K562 (cell line): ENCODE measurements around the gene VEGFA. TPM values are rescaled to one million over a fixed set of nuclear protein-coding genes. Genes with fewer than 3 reads are reported as not detected.

ENCODE experiments used
- ATAC-seq: fragments of 200-7000 bp; cut with Tn5 transposase; 3 replicates; pipeline ENCODE4 v1.9.1; 2020; ENCODE audit warnings: moderate library complexity
- BruUV-seq: library from RNA; stranded (reverse); fragments of 400-500 nt; replicated peaks from 2 replicates; lab custom pipeline; 2021; lab: Mats Ljungman, UMichigan
- CTCF ChIA-PET: fragments of 300-600 bp; formaldehyde crosslinking; extraction: SDS; loops from one replicate; lab custom pipeline; 2021; ENCODE audit warnings: low intra/inter-chr PET ratio; lab: Yijun Ruan, JAX
- POLR2A ChIA-PET: fragments of 300-600, 350-650 bp; sonication (Branson Sonifier 250); formaldehyde crosslinking; extraction: SDS; loops from one replicate; lab custom pipeline; 2021; ENCODE audit warnings: antibody characterized with exemption, inconsistent platforms; lab: Yijun Ruan, JAX
- DNase-seq, 4 experiments: peaks; one replicate each; pipeline versions ENCODE4 v3.0.0 to v3.0.0-alpha.2; 2011 to 2018; ENCODE audit warnings: low spot score in 3 of 4, mixed read lengths in 3 of 4; ENCODE audit errors: extremely low read depth in 1 of 4
- FAIRE-seq: peaks from 2 replicates; lab custom pipeline; 2011; peaks lifted over from hg19 to GRCh38; lab: Jason Lieb, UNC
- H2AFZ ChIP-seq: 2 replicates; pipeline ENCODE4 v1.6.0; 2011; ENCODE audit warnings: low read depth, low read length, control low read depth, inconsistent platforms
- H3K27ac ChIP-seq: fragments of 200-600 bp; 3 replicates; pipeline ENCODE4 v1.8.0; 2011; ENCODE audit warnings: low read depth, mild to moderate bottlenecking, control low read depth, inconsistent platforms, low read length, moderate library complexity, mixed read lengths; ENCODE audit errors: extremely low read depth
- H3K27me3 ChIP-seq, 2 experiments: fragments of 300-600 bp in 1 of 2; 2 replicates in 1 of 2; 3 replicates in 1 of 2; pipeline versions ENCODE4 v1.6.0 to v1.8.0; 2011; ENCODE audit warnings: inconsistent platforms in 2 of 2, low read length in 2 of 2, mild to moderate bottlenecking in 1 of 2, mixed read lengths in 1 of 2, moderate library complexity in 1 of 2; ENCODE audit not compliant: control insufficient read depth in 2 of 2, insufficient read depth in 2 of 2
- H3K36me3 ChIP-seq: fragments of 300-600 bp; 3 replicates; pipeline ENCODE4 v1.8.0; 2011; ENCODE audit warnings: mild to moderate bottlenecking, low read length, inconsistent platforms; ENCODE audit not compliant: control insufficient read depth, insufficient read depth
- H3K4me1 ChIP-seq, 2 experiments: fragments of 200-600 bp in 1 of 2; replicated peaks in 1 of 2; 2 replicates in 1 of 2; 3 replicates in 1 of 2; pipeline versions ENCODE4 v1.5.1 to v1.8.0; 2011; ENCODE audit warnings: inconsistent platforms in 2 of 2, low read length in 2 of 2, mild to moderate bottlenecking in 1 of 2, mixed read lengths in 1 of 2, moderate library complexity in 1 of 2; ENCODE audit not compliant: control insufficient read depth in 2 of 2, insufficient read depth in 2 of 2
- H3K4me2 ChIP-seq: 2 replicates; pipeline ENCODE4 v1.6.1; 2011; ENCODE audit warnings: low read length, control low read depth, inconsistent platforms, mixed read lengths; ENCODE audit not compliant: insufficient read depth
- H3K4me3 ChIP-seq: fragments of 200-600 bp; sonication (generic), shearing (Covaris generic); 2 replicates; pipeline ENCODE4 v1.5.1; 2016; ENCODE audit warnings: control low read depth, inconsistent platforms
- H3K79me2 ChIP-seq: fragments of 200-600 bp; 3 replicates; pipeline ENCODE4 v1.8.0; 2011; ENCODE audit warnings: low read length, inconsistent platforms; ENCODE audit not compliant: control insufficient read depth, insufficient read depth
- H3K9ac ChIP-seq, 2 experiments: 2 replicates each; pipeline versions ENCODE4 v1.6.0 to v1.6.1; 2011; ENCODE audit warnings: low read depth in 2 of 2, low read length in 2 of 2, control low read depth in 1 of 2, inconsistent platforms in 1 of 2, mild to moderate bottlenecking in 1 of 2, mixed read lengths in 1 of 2; ENCODE audit not compliant: insufficient read depth in 1 of 2
- H3K9me1 ChIP-seq: one replicate; pipeline ENCODE4 v1.6.0; 2011; ENCODE audit warnings: inconsistent platforms, mild to moderate bottlenecking, low read length, moderate library complexity; ENCODE audit not compliant: control insufficient read depth, insufficient read depth
- H3K9me3 ChIP-seq: replicated peaks from 2 replicates; pipeline ENCODE4 v1.5.1; 2011; ENCODE audit warnings: low read depth, low read length, inconsistent platforms; ENCODE audit not compliant: control insufficient read depth, insufficient read depth
- H4K20me1 ChIP-seq: replicated peaks from 2 replicates; pipeline ENCODE4 v1.6.1; 2011; ENCODE audit warnings: low read length, inconsistent platforms, mixed read lengths; ENCODE audit not compliant: control insufficient read depth, insufficient read depth
- CBX8 ChIP-seq: fragments of 200-600 bp; sonication (generic); IDR thresholded peaks from 2 replicates; pipeline ENCODE4 v1.6.1; 2012; ENCODE audit warnings: borderline replicate concordance, mixed run types, low read depth, mild to moderate bottlenecking, moderate library complexity, mixed read lengths, low read length, control low read depth, inconsistent platforms; ENCODE audit not compliant: poor library complexity, severe bottlenecking; ENCODE audit errors: extremely low read depth
- CEBPZ ChIP-seq: fragments of 150-350 bp; IDR thresholded peaks from 2 replicates; pipeline ENCODE4 v1.6.1; 2014; ENCODE audit warnings: low read depth, mild to moderate bottlenecking, low read length, borderline replicate concordance
- CREM ChIP-seq: IDR thresholded peaks from 2 replicates; pipeline ENCODE4 v1.6.1; 2014; ENCODE audit warnings: antibody characterized with exemption, low read depth
- JUND ChIP-seq, 2 experiments: IDR thresholded peaks; 2 replicates in 1 of 2; 3 replicates in 1 of 2; pipeline ENCODE4 v1.6.1; 2011; ENCODE audit warnings: borderline replicate concordance in 2 of 2, low read depth in 2 of 2, low read length in 2 of 2, improper control_type of control experiment in 1 of 2, missing biosample characterization in 1 of 2, missing genetic modification characterization in 1 of 2, missing genetic modification reagents in 1 of 2
- MTF1 ChIP-seq: fragments of 250-450 bp; sonication (Bioruptor Pico); IDR thresholded peaks from 2 replicates; pipeline ENCODE4 v1.9.0; 2021; ENCODE audit warnings: moderate library complexity, mild to moderate bottlenecking, inconsistent platforms, borderline replicate concordance
- NR2C2 ChIP-seq, 2 experiments: fragments of 200-800 bp in 1 of 2; sonication (Bioruptor generic) in 1 of 2; sonication (generic) in 1 of 2; formaldehyde crosslinking in 1 of 2; IDR thresholded peaks; 2 replicates each; pipeline versions ENCODE4 v1.6.1 to v1.8.0; 2016 to 2022; ENCODE audit warnings: mild to moderate bottlenecking in 1 of 2, missing compliant biosample characterization in 1 of 2, missing genetic modification characterization in 1 of 2, missing genetic modification reagents in 1 of 2
- TCFL5 ChIP-seq: fragments of 250-450 bp; sonication (Bioruptor Pico); conservative IDR thresholded peaks from 2 replicates; pipeline ENCODE4 v1.6.1; 2021; ENCODE audit warnings: mild to moderate bottlenecking, moderate library complexity, matching md5 sums
- ZNF740 ChIP-seq, 3 experiments: fragments of 200-800 bp in 1 of 3; sonication (Bioruptor generic) in 1 of 3; sonication (generic) in 1 of 3; formaldehyde crosslinking in 1 of 3; IDR thresholded peaks; 2 replicates each; pipeline versions ENCODE4 v1.6.1 to v1.8.0; 2016 to 2022; ENCODE audit warnings: mild to moderate bottlenecking in 2 of 3, missing compliant biosample characterization in 2 of 3, missing genetic modification characterization in 2 of 3, missing genetic modification reagents in 1 of 3
- WGBS: fragments of 100-300 bp; shearing (Covaris generic); methylation state at CpG from one replicate; pipeline ENCODE4 v1.1.6; 2016; ENCODE audit warnings: low coverage, mixed read lengths; ENCODE audit not compliant: insufficient coverage; ENCODE audit errors: missing lambda C conversion rate; 5-methylcytosine and 5-hydroxymethylcytosine counted together
- in situ Hi-C: fragments of 300-500 bp; cut with MboI; formaldehyde crosslinking; loops from 4 replicates; pipeline ENCODE4 v1.15.0; 2018; ENCODE audit warnings: inconsistent platforms, mixed read lengths
- intact Hi-C: fragments of 100-400 bp; cut with micrococcal nuclease; formaldehyde crosslinking; loops from 2 replicates; pipeline ENCODE4 v1.14.2; 2022
- polyA plus RNA-seq, 8 experiments: library from polyadenylated mRNA; depleted of rRNA in 4 of 8; stranded (reverse) in 5 of 8; unstranded in 3 of 8; fragments of >200 nt; fragmentation: Nextera tagmentation in 2 of 8; fragmentation: Illumina TruSeq in 1 of 8; extraction: Ambion mirVana in 2 of 8; extraction: Trizol in 1 of 8; gene quantifications; 2 replicates each; pipeline versions ENCODE4 v1.2.1 to v1.2.3, GENCODE V29; 2011 to 2014; ENCODE audit warnings: inconsistent platforms in 1 of 8, missing spikeins in 1 of 8
- total RNA-seq, 7 experiments: library from RNA; depleted of rRNA in 6 of 7; stranded (reverse); fragments of >200 nt in 6 of 7; fragmentation: Illumina TruSeq in 2 of 7; extraction: Trizol in 2 of 7; gene quantifications; 2 replicates each; pipeline versions ENCODE4 v1.2.1 to v1.2.3, GENCODE V29; 2011 to 2021; ENCODE audit warnings: low replicate concordance in 1 of 7

The VEGFA gene
- total and polyA plus RNA-seq, 9 of the 15 experiments (the other 6 are each of a cell fraction or from before 2014, with no cell fraction given) = 14.0 to 271 (median 124) TPM

- TF ChIP-seq CEBPZ = no peak
- TF ChIP-seq TCFL5 = no peak
Observed at GRCh38 chr6:43724914-43725642, 44.9 kb upstream of the VEGFA start (continued).

GRCh38 chr6:43725643-43726580 lies 44.1 kb upstream of the VEGFA start:
- Histone ChIP-seq H3K9me3 (no peaks in the 10 kb centered on the region; the same call in none of the 2 replicates), H3K9me1 (peaks cover 5% of the 10 kb centered on the region), H3K4me1 (peaks cover 24 to 29% of the 10 kb centered on the region in 2 experiments), H3K79me2 (no peaks in the 10 kb centered on the region), H3K4me2 (peak overlapping the region; percentile 75), H3K36me3 (no peaks in the 10 kb centered on the region), H4K20me1 (no peaks in the 10 kb centered on the region), H3K27ac (peak overlapping the region; percentile 68), H2AFZ (peak overlapping the region; percentile 86), H3K27me3 (no peaks in the 10 kb centered on the region; a peak in 1 of 5 replicates), H3K4me3 (no peak overlapping the region; the same call in 1 of the 2 replicates), H3K9ac (peak overlapping the region; percentile 68 to 86)
- ATAC-seq (peak; percentile 55), DNase-seq (peak in 2 of 4 experiments; percentile 47 to 65), FAIRE-seq (peak; percentile 56)
- in situ Hi-C loops = no loop called here
- POLR2A ChIA-PET = interaction anchor here (0.5 to 2.0 kb wide), 6 partner anchors 8 to 521 kb away, joined by 3 to 11 read pairs (median 5); partner anchors contain the start of genes HSP90AB1 and VEGFA
- BruUV-seq = no TSS peak
- 61% methylated on average over 7 of the region's 7 CpGs for WGBS
- intact Hi-C loops = loop anchor here (1.0 to 2.0 kb wide), 4 partner anchors 32 to 348 kb away; no protein-coding TSS in a partner anchor
- CTCF ChIA-PET = interaction anchor here (0.8 kb wide), 1 partner anchor 159 kb away, joined by 4 read pairs; no protein-coding TSS in a partner anchor
- no peak for TF ChIP-seq CBX8
- 0 out of 2 replicates have a peak, but pooled peaks have one; percentile 15 for TF ChIP-seq JUND (IDR thresholded peaks at IDR 0.05; ENCODE audit: borderline replicate concordance, low read depth, low read length)
- TF ChIP-seq JUND (tag; IDR thresholded peaks at IDR 0.05; ENCODE audit: borderline replicate concordance, low read depth, low read length) = no peak
- no peak for TF ChIP-seq NR2C2 (CRISPR knock-in tag; IDR thresholded peaks at IDR 0.05)
- TF ChIP-seq NR2C2 (tag; IDR thresholded peaks at IDR 0.05) = 0 out of 2 replicates have a peak, but pooled peaks have one; percentile 10
- TF ChIP-seq CREM = no peak
- TF ChIP-seq ZNF740 (CRISPR knock-in tag; IDR thresholded peaks at IDR 0.05) = peak; percentile 44; the same call in 1 of the 2 replicates
- no peak for TF ChIP-seq ZNF740 (tag; IDR thresholded peaks at IDR 0.05)
- no peak for TF ChIP-seq MTF1 (CRISPR knock-in tag)
